HEK293T (cell line): ENCODE results near the gene ADGRE3.

ENCODE experiments used
- CTCF ChIA-PET: fragments of 350-600 bp; formaldehyde crosslinking; extraction: SDS; loops from one replicate; lab custom pipeline; 2021; ENCODE audit warnings: antibody characterized with exemption, inconsistent platforms; lab: Yijun Ruan, JAX
- POLR2A ChIA-PET: fragments of 350-600 bp; formaldehyde crosslinking; extraction: SDS; loops from one replicate; lab custom pipeline; 2020; ENCODE audit warnings: antibody characterized with exemption, inconsistent platforms; lab: Yijun Ruan, JAX
- DNase-seq: peaks from one replicate; pipeline ENCODE4 v3.0.0; 2012; ENCODE audit warnings: mixed read lengths; ENCODE audit errors: extremely low spot score
- ARNT ChIP-seq: fragments of 450-650 bp; IDR thresholded peaks from 2 replicates; pipeline ENCODE4 v1.6.1; 2017; ENCODE audit warnings: mild to moderate bottlenecking
- BHLHE40 ChIP-seq: fragments of 450-650 bp; IDR thresholded peaks from 2 replicates; pipeline ENCODE4 v1.6.1; 2016; ENCODE audit warnings: mild to moderate bottlenecking, moderate library complexity, borderline replicate concordance
- CTBP1 ChIP-seq: fragments of 450-650 bp; IDR thresholded peaks from 2 replicates; pipeline ENCODE4 v1.6.1; 2016; ENCODE audit warnings: borderline replicate concordance
- ELF4 ChIP-seq: fragments of 450-650 bp; IDR thresholded peaks from 2 replicates; pipeline ENCODE4 v1.6.1; 2017; ENCODE audit warnings: antibody characterized with exemption
- FOXA1 ChIP-seq: fragments of 450-650 bp; IDR thresholded peaks from 2 replicates; pipeline ENCODE4 v1.6.1; 2016; ENCODE audit warnings: mild to moderate bottlenecking
- FOXK2 ChIP-seq: fragments of 450-650 bp; IDR thresholded peaks from 2 replicates; pipeline ENCODE4 v1.6.1; 2016; ENCODE audit warnings: mild to moderate bottlenecking
- FOXM1 ChIP-seq: fragments of 450-650 bp; IDR thresholded peaks from 2 replicates; pipeline ENCODE4 v1.6.1; 2017; ENCODE audit warnings: mild to moderate bottlenecking, borderline replicate concordance
- HDGF ChIP-seq: fragments of 450-650 bp; IDR thresholded peaks from 2 replicates; pipeline ENCODE4 v1.6.1; 2017; ENCODE audit warnings: antibody characterized with exemption, borderline replicate concordance
- L3MBTL2 ChIP-seq: fragments of 450-650 bp; conservative IDR thresholded peaks from 2 replicates; pipeline ENCODE4 v1.6.1; 2016; ENCODE audit warnings: mild to moderate bottlenecking
- LEF1 ChIP-seq: fragments of 450-650 bp; IDR thresholded peaks from 2 replicates; pipeline ENCODE4 v1.6.1; 2017; ENCODE audit warnings: mild to moderate bottlenecking, borderline replicate concordance
- NFRKB ChIP-seq: fragments of 450-650 bp; IDR thresholded peaks from 2 replicates; pipeline ENCODE4 v1.6.1; 2016; ENCODE audit warnings: mild to moderate bottlenecking, moderate library complexity
- PKNOX1 ChIP-seq: fragments of 450-650 bp; IDR thresholded peaks from 2 replicates; pipeline ENCODE4 v1.6.1; 2016
- SP1 ChIP-seq: fragments of 450-650 bp; IDR thresholded peaks from 2 replicates; pipeline ENCODE4 v1.6.1; 2017
- SUZ12 ChIP-seq: fragments of 450-650 bp; IDR thresholded peaks from 2 replicates; pipeline ENCODE4 v1.6.1; 2016; ENCODE audit warnings: mild to moderate bottlenecking
- TARDBP ChIP-seq: fragments of 450-650 bp; IDR thresholded peaks from 2 replicates; pipeline ENCODE4 v1.6.1; 2016
- ZNF384 ChIP-seq: fragments of 450-650 bp; IDR thresholded peaks from 2 replicates; pipeline ENCODE4 v1.6.1; 2016

The ADGRE3 gene

GRCh38 chr19:14659874-14660489 is 14.7 kb downstream of the ADGRE3 start:
- DNase-seq: no peak
- ChIA-PET CTCF (no interaction called here), POLR2A (no interaction called here)
- TF ChIP-seq TARDBP (no peak), CTBP1 (no peak), FOXM1 (no peak), ARNT (no peak), BHLHE40 (no peak), FOXA1 (no peak), ZNF384 (no peak), SUZ12 (no peak), L3MBTL2 (no peak), PKNOX1 (no peak), FOXK2 (no peak), ELF4 (no peak), HDGF (no peak), SP1 (no peak), NFRKB (no peak), LEF1 (no peak)

- DNase-seq: no peak
- TF ChIP-seq NFRKB (no peak), TARDBP (no peak), HDGF (no peak), ELF4 (no peak), FOXM1 (no peak), PKNOX1 (no peak), L3MBTL2 (no peak), SUZ12 (no peak), ARNT (no peak), FOXA1 (no peak)
- ChIA-PET POLR2A (no interaction called here), CTCF (no interaction called here)
Measured at GRCh38 chr19:14655726-14656125, 18.9 kb downstream of the ADGRE3 start.

GRCh38 chr19:14654786-14655560 is 19.7 kb downstream of the ADGRE3 start:
- ChIA-PET CTCF (interaction anchor here (1.3 kb wide), 1 partner anchor 31 kb away, joined by 4 read pairs; no protein-coding TSS in a partner anchor), POLR2A (no interaction called here)
- no peak for TF ChIP-seq CTBP1
- TF ChIP-seq ARNT: no peak
- no peak for TF ChIP-seq L3MBTL2
- no peak for TF ChIP-seq LEF1
- DNase-seq: no peak

- POLR2A ChIA-PET: no interaction called here
- no peak for TF ChIP-seq BHLHE40
- no peak for TF ChIP-seq ARNT
- TF ChIP-seq TARDBP: no peak
- no peak for TF ChIP-seq HDGF
- CTCF ChIA-PET: no interaction called here
- DNase-seq: no peak
Measured at GRCh38 chr19:14650161-14650560, 24.5 kb downstream of the ADGRE3 start.

GRCh38 chr19:14649020-14649419 is 25.6 kb downstream of the ADGRE3 start:
- ChIA-PET POLR2A (no interaction called here), CTCF (no interaction called here)
- DNase-seq: no peak
- TF ChIP-seq FOXM1 (no peak), FOXK2 (no peak), LEF1 (no peak), NFRKB (no peak), HDGF (no peak), ZNF384 (no peak), PKNOX1 (no peak), CTBP1 (no peak), TARDBP (no peak), SUZ12 (no peak), L3MBTL2 (no peak)

GRCh38 chr19:14648506-14648905 is 26.1 kb downstream of the ADGRE3 start:
- TF ChIP-seq CTBP1 (no peak), HDGF (no peak), SP1 (no peak), FOXK2 (no peak), BHLHE40 (no peak), ZNF384 (no peak), L3MBTL2 (no peak), PKNOX1 (no peak)
- DNase-seq: no peak
- POLR2A ChIA-PET: no interaction called here
- CTCF ChIA-PET: no interaction called here
